Stimulated activated CD4-positive, alpha-beta T cell treated with anti-CD3 and anti-CD28 coated beads, Interleukin-4, amount 100 ng/mL, for 24 hours (primary cell): ENCODE measurements around the gene OR1I1.
A peak's percentile ranks its signal among the peaks of the same experiment; 100 is the strongest.

Source experiments
- DNase-seq: peaks from one replicate; pipeline ENCODE4 v3.0.0-alpha.2; 2020

Gene OR1I1

DNA sequence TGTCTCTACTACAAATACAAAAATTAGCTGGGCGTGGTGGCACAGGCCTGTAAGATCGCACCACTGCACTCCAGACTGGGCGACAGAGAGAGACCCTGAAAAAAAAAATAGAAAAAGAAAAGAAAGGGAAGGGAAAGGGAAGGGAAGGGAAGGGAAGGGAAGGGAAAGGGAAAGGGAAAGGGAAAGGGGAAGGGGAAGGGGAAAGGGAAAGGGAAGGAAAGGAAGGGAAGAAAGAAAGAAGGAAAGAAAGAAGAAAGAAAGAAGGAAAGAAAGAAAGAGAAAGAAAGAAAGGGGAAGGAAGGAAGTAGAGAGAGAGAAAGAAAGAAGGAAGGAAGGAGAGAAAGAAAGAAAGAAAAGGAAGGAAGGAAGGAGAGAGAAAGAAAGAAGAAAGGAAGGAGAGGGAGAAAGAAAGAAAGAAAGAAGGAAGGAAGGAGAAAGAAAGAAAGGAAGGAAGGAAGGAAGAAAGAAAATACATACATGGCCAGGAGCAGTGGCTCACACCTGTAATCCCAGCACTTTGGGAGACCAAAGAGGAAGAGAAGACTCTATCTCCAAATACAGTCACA lies 17.1 kb downstream of the OR1I1 start:
- DNase-seq, result no peak

DNA sequence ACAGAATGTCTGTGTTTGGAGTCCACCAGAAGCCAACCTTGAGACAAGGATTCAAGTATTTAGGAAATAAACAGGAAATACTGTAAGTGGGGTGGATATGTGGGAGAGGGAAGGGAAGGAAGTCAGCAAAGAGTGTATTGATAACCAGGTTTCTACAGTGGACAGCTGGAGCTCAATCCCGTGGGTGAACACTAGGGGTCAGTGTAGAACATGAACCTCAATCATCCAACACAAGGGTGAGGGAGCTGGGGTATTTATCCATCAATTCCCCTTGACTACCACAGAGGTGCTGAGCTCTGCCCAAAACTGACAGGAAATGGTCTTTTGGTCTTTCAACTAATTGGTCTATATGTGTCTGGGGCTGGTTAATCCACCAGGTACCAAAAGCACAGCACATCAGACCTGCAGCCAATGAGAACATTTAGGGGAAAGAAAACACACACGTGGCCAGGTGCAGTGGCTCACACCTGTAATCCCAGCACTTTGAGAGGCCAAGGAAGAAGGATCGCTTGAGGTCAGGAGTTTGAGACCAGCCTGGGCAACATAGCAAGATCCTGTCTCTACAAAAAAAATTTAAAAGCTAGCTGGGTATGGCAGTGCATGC lies 19.6 kb downstream of the OR1I1 start:
- DNase-seq, result peak; percentile 62

GRCh38 chr19:15104003-15104402 lies 22.0 kb downstream of the OR1I1 start:
- DNase-seq, result no peak

- DNase-seq, result no peak
These were observed 22.4 kb downstream of the OR1I1 start for GRCh38 chr19:15104411-15104810.

- DNase-seq, result no peak
These were observed 23.0 kb downstream of the OR1I1 start for GRCh38 chr19:15105044-15105443.

DNA sequence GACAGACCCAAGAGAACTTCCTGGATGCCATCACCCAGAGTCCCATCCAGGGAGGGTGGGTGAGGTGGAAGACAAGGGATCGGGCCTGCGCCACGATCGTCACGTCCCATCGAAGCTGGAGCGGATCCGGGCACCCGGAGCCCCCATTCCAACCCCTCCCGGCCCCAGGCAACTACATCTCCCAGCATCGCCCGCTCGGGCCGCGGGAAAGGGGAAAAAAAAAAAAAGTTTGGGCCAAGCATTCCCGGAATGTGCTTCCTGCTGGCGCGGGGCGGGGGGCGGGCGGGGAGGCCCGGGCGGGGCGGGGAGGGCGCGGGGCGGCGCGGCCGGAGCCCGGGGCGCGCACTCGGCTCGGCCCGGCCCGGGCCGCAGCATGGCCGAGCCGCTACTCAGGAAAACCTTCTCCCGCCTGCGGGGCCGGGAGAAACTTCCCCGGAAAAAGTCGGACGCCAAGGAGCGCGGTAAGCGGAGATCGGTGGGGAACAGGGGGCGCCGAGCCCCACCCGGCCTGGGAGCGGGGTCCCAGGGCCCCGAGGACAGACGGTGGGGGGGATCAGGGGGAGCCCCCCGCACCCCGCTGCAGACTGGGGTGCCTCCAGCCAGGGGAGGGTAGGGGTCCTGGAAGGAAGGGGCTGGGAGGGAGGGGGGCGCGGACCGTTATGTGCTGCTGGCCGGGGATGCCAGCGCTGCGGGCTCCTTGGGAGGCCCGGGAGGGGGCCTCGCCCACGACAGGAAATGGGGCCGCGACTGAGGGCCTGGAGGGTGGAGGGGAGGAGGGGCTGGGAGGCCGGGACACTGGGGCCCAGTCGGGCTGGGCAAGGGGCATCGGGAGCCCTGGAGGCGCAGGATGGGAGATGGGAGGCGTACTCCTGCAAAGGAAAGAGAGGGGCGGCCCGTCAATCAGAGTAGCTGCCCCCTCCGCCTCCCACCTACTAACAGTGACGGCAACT lies 25.3 kb downstream of the OR1I1 start, which contains the start of gene SYDE1:
TSS of gene SYDE1 (plus strand) at position 341 of the 950 bp plus-strand sequence. CDS start at position 374, 33 bp downstream.
- peak; percentile 22 for DNase-seq

DNA sequence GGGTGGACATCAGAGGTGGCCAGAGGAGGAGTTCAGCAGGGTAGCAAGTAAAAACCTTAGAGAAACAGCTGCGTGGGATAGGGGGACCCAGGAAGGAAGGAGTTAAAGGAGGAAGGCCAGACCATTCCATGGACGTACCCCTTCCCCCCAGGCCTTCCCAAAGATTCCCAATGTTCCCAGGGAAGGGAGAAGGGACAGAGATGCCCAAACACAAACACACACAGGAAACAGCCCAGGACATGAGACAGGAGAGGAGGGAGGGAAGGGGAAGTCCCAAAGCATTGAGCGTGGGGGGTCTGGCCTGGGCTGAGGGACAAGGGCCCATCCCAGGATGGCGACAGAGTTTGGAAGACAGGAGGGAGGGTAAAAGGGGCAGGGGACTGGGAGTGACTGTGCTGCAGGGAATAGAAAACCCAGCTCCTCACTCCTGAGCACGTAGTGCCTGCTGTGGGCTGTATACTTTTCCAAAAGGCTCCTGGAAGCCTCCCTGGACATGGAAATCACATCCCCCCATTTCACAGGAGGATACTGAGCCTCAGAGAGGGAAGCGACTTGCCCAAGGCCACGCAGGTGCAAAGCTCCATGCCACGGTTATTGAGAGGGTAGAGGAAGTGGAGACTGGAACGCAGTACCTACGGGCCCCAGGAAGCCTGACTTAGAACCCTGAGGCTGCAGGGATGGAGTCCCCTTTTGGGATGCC lies 26.3 kb downstream of the OR1I1 start:
- no peak for DNase-seq

DNA sequence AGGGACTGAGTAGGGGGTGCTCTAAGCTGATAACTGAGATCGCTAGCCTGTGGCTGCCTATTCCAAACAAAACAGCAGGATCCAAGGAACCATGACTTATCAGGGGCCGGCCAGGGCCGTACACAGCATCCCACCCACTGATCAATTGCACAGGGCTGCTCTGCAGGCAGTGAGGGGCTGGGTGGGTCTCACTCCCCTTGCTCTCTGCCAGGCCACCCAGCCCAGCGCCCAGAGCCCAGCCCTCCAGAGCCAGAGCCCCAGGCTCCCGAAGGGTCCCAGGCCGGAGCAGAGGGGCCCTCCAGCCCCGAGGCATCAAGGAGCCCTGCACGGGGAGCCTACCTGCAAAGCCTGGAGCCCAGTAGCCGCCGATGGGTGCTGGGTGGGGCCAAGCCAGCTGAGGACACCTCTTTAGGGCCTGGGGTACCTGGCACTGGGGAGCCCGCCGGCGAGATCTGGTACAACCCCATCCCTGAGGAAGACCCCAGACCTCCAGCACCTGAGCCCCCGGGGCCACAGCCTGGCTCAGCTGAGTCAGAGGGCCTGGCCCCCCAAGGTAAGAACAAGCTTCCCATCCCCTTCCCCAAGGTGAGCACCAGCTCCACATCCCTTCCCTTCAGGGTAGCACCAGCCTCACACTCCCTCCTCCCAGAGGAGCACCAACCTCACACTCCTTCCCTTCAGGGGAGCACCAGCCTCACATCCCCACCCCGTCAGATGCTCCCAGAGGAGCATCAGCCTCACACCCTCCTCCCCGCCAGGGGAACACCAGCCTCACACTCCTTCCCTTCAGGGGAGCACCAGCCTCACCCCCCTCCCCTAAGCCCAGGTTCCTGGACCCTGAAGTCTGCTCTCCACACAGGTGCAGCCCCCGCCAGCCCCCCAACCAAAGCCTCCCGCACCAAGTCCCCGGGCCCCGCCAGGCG lies 27.1 kb downstream of the OR1I1 start:
- DNase-seq, result no peak

DNA sequence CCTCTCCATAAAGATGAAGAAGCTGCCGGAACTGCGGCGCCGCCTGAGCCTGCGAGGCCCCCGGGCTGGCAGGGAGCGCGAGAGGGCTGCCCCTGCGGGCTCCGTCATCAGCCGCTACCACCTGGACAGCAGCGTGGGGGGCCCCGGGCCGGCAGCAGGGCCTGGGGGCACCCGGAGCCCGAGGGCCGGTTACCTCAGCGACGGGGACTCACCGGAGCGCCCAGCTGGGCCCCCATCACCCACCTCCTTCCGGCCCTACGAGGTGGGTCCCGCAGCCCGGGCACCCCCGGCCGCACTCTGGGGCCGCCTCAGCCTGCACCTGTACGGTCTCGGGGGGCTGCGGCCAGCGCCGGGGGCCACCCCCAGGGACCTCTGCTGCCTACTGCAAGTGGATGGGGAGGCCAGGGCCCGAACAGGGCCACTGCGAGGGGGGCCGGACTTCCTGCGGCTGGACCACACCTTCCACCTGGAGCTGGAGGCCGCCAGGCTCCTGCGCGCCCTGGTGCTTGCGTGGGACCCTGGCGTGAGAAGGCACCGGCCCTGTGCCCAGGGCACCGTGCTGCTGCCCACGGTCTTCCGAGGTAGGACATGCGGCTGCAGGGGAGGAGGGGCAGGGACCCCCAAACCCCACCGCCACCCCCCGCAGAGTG lies 27.9 kb downstream of the OR1I1 start:
- DNase-seq, result no peak

DNA sequence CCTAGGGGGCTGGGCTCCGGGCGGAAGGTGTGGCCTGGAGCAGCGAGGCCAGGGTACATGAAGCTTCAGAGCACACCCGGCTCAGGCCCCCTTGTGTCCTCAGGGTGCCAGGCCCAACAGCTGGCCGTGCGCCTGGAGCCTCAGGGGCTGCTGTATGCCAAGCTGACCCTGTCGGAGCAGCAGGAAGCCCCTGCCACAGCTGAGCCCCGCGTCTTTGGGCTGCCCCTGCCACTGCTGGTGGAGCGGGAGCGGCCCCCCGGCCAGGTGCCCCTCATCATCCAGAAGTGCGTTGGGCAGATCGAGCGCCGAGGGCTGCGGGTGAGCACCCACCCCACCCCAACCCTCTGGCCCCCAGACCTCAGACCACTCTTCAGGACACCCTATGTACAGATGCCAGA lies 28.4 kb downstream of the OR1I1 start:
- DNase-seq, result no peak

GRCh38 chr19:15111758-15112157 lies 29.7 kb downstream of the OR1I1 start:
- DNase-seq, result no peak

DNA sequence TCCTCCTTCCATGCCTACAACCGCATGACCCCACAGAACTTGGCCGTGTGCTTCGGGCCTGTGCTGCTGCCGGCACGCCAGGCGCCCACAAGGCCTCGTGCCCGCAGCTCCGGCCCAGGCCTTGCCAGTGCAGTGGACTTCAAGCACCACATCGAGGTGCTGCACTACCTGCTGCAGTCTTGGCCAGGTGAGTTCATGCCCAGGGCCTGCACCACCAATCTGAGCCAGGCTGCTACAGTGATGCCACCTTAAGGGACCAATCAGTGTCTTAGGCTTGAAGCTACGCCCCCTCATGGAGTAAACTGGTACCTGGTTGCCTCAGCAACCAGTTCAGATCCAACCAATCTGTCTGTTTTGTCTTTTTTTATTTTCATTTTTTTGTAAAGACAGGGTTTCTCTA lies 30.4 kb downstream of the OR1I1 start:
- no peak for DNase-seq

DNA sequence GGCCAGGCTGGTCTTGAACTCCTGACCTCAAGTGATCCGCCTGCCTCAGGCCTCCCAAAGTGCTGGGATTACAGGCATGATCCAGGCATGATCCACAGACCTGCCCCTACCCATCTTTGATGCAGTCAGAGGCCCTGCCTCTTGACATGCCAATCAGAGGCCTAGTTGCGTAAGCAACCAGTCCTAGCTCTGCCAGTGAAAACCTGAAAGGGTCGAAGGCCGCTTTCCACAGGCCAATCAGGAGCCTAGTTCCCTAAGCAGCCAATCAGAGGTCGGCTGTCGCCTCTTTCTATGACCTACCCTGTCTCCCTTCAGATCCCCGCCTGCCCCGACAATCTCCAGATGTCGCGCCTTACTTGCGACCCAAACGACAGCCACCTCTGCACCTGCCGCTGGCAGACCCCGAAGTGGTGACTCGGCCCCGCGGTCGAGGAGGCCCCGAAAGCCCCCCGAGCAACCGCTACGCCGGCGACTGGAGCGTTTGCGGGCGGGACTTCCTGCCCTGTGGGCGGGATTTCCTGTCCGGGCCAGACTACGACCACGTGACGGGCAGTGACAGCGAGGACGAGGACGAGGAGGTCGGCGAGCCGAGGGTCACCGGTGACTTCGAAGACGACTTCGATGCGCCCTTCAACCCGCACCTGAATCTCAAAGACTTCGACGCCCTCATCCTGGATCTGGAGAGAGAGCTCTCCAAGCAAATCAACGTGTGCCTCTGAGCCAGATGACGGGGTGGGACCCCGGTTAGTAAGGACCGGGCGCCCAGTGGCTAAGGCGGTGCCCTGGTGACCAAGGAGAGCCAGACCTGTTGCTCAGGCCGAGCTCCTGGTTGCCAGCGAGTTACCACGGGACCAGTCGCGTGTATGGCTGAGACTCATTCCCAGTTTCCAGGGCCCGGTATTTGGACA lies 31.5 kb downstream of the OR1I1 start:
- DNase-seq, result no peak

- no peak for DNase-seq
These were observed 32.1 kb downstream of the OR1I1 start for GRCh38 chr19:15114153-15114540.

DNA sequence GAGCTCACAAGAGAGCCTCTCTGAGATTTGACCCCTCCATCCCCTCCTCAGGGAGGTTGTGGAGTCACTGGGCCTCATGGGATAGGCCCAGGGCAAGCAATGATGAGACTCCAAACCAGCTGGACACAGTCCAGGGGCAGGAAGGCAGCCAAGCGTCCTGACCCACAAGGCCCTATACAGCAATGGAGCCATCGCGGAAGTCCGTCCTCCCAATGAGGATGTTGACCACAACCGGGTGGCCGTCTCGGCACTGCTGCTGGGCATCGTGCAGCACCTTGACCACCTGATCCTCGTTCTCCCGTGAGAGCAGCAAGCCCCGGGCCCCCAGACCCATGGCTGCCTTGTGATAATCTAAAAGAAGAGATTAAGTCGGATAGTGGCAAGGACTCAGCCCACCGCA lies 33.1 kb downstream of the OR1I1 start:
- DNase-seq, result no peak

- DNase-seq, result no peak
These were observed 34.0 kb downstream of the OR1I1 start for GRCh38 chr19:15115762-15116615.

DNA sequence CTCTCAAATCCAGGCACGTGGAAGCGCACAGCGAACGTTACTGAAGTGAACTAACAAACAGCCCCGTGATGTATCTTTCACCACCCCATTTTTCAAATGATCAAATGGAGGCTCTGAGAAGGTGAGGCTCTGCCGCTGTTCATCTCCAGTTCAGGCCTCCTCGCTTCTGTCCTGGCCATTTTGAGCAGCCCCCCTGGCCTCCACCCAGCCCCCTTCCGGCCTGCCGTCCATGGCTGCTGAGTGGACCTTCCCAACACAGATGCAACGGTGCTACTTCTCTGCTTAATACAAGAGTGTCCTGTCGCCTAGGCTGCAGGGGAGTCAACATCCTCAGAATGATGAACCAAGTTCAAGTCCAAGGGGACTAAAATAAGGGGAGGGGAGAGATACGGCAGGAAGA lies 34.8 kb downstream of the OR1I1 start:
- no peak for DNase-seq

DNA sequence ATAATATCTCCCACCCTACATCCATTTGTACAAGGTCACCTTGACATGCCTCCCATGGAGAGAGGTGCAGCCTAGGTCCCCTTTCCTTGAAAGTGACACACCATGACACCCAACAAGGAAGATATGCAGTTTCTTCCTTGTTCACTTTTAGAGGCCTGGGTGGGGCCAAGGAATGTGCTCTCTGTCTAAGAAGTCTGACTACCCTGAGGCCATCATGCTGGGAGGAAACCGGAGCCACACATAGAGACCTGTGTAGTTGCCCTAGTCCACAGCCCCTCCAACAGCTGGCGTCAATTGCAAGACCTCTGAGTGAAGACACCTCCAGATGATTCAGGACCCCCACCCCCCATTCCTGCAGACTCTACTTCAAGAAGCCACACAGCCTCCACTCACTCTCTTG lies 36.2 kb downstream of the OR1I1 start:
- no peak for DNase-seq

DNA sequence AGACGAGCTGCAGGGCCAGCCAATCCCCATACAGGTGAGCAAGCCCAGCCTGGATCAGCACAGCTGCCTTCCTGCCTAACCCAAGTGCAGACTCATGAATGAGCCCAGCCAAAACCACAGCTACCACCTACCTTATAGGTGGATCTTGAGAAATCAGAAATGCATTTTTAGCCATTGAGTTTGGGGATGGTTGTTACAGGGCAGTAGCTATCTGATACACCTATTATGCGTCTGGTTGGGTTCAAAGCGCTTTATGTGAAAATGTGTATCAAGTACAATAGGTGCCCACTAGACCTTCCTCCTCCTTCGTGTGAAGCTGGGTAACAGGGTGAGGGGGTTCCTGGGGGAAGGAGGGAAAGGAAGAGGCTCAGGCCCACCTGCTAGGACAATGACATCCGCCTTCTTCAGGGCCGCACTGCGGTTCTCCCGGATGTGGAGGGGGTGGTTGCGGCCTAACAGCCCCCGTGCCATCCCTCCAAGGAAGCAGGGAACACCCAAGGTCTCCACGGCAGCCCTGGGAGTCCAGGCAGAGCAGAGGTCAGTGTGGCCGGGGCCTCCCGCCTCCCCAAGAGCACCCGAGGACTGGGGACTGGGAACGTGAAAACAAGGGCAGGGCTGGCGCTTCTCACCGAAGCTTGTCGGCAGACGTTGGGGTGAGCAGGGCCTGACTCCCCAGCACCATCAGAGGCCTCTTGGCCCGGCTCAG lies 36.9 kb downstream of the OR1I1 start:
- no peak for DNase-seq
